Measurements from ENCODE around the gene GRK5.

Gene GRK5

GRCh38 chr10:119246862-119247549 lies 39.6 kb downstream of the GRK5 start:
- TF ChIP-seq GATA3 (IDR thresholded peaks at IDR 0.05; ENCODE audit: low read depth, low read length) = no peak
- TF ChIP-seq GATA2 (IDR thresholded peaks at IDR 0.05; ENCODE audit: low read depth, low read length) = no peak

GRCh38 chr10:119247550-119247894 lies 40.2 kb downstream of the GRK5 start:
- no peak for TF ChIP-seq GATA3 (IDR thresholded peaks at IDR 0.05; ENCODE audit: low read depth, low read length)
- no peak for TF ChIP-seq GATA2 (IDR thresholded peaks at IDR 0.05; ENCODE audit: low read depth, low read length)

GRCh38 chr10:119248184-119248583 lies 40.8 kb downstream of the GRK5 start:
- no peak for TF ChIP-seq GATA2 (IDR thresholded peaks at IDR 0.05; ENCODE audit: low read depth, low read length)
- TF ChIP-seq GATA3 (IDR thresholded peaks at IDR 0.05; ENCODE audit: low read depth, low read length) = no peak

GRCh38 chr10:119248681-119249080 lies 41.3 kb downstream of the GRK5 start:
- no peak for TF ChIP-seq GATA3 (IDR thresholded peaks at IDR 0.05; ENCODE audit: low read depth, low read length)
- TF ChIP-seq GATA2 (IDR thresholded peaks at IDR 0.05; ENCODE audit: low read depth, low read length) = no peak

GRCh38 chr10:119250641-119251314 lies 43.4 kb downstream of the GRK5 start:
- TF ChIP-seq GATA3 (IDR thresholded peaks at IDR 0.05; ENCODE audit: low read depth, low read length) = no peak
- TF ChIP-seq GATA2 (IDR thresholded peaks at IDR 0.05; ENCODE audit: low read depth, low read length) = no peak

- TF ChIP-seq GATA2 (IDR thresholded peaks at IDR 0.05; ENCODE audit: low read depth, low read length) = no peak
- no peak for TF ChIP-seq GATA3 (IDR thresholded peaks at IDR 0.05; ENCODE audit: low read depth, low read length)
Measured at GRCh38 chr10:119251315-119251708, 43.9 kb downstream of the GRK5 start.

GRCh38 chr10:119252051-119252465 lies 44.7 kb downstream of the GRK5 start:
- TF ChIP-seq GATA2 (IDR thresholded peaks at IDR 0.05; ENCODE audit: low read depth, low read length) = no peak
- TF ChIP-seq GATA3 (IDR thresholded peaks at IDR 0.05; ENCODE audit: low read depth, low read length) = no peak

GRCh38 chr10:119252470-119253151 lies 45.2 kb downstream of the GRK5 start:
- TF ChIP-seq GATA2 (IDR thresholded peaks at IDR 0.05; ENCODE audit: low read depth, low read length) (no peak), GATA3 (IDR thresholded peaks at IDR 0.05; ENCODE audit: low read depth, low read length) (no peak)

- TF ChIP-seq GATA2 (IDR thresholded peaks at IDR 0.05; ENCODE audit: low read depth, low read length) (no peak), GATA3 (IDR thresholded peaks at IDR 0.05; ENCODE audit: low read depth, low read length) (no peak)
Measured at GRCh38 chr10:119253433-119254174, 46.2 kb downstream of the GRK5 start.

- TF ChIP-seq GATA2 (IDR thresholded peaks at IDR 0.05; ENCODE audit: low read depth, low read length) = no peak
- TF ChIP-seq GATA3 (IDR thresholded peaks at IDR 0.05; ENCODE audit: low read depth, low read length) = no peak
Measured at GRCh38 chr10:119254335-119254734, 47.0 kb downstream of the GRK5 start.

GRCh38 chr10:119256030-119256429 lies 48.7 kb downstream of the GRK5 start:
- TF ChIP-seq GATA3 (IDR thresholded peaks at IDR 0.05; ENCODE audit: low read depth, low read length) (no peak), GATA2 (IDR thresholded peaks at IDR 0.05; ENCODE audit: low read depth, low read length) (no peak)

GRCh38 chr10:119256897-119257296 lies 49.5 kb downstream of the GRK5 start:
- TF ChIP-seq GATA2 (IDR thresholded peaks at IDR 0.05; ENCODE audit: low read depth, low read length) = no peak
- no peak for TF ChIP-seq GATA3 (IDR thresholded peaks at IDR 0.05; ENCODE audit: low read depth, low read length)

GRCh38 chr10:119257899-119258419 lies 50.6 kb downstream of the GRK5 start:
- TF ChIP-seq GATA3 (IDR thresholded peaks at IDR 0.05; ENCODE audit: low read depth, low read length) (no peak), GATA2 (IDR thresholded peaks at IDR 0.05; ENCODE audit: low read depth, low read length) (no peak)

- no peak for TF ChIP-seq GATA3 (IDR thresholded peaks at IDR 0.05; ENCODE audit: low read depth, low read length)
- no peak for TF ChIP-seq GATA2 (IDR thresholded peaks at IDR 0.05; ENCODE audit: low read depth, low read length)
Measured at GRCh38 chr10:119259345-119259744, 52.0 kb downstream of the GRK5 start.

All from SH-SY5Y (cell line).